ENCODE data around the gene KLHDC9. TPM values are rescaled to one million over a fixed set of nuclear protein-coding genes. Genes with fewer than 3 reads are reported as not detected.

The KLHDC9 gene
- total RNA-seq, 4 donors from 2014 or later, result 7.9 to 12.9 (median 9.1) TPM

- H3K27me3 ChIP-seq, result no peaks in the 10 kb centered on the region
- no peak overlapping the region for H3K4me3 ChIP-seq
- peaks cover 0 to 7% (median 1%) of the 10 kb centered on the region in 4 donors for H3K4me1 ChIP-seq
- no peaks in the 10 kb centered on the region for H3K9me3 ChIP-seq
- TF ChIP-seq POLR2A (IDR thresholded peaks at IDR 0.05) (no peak), EP300 (IDR thresholded peaks at IDR 0.05) (no peak)
- TF ChIP-seq, protein P1, sequence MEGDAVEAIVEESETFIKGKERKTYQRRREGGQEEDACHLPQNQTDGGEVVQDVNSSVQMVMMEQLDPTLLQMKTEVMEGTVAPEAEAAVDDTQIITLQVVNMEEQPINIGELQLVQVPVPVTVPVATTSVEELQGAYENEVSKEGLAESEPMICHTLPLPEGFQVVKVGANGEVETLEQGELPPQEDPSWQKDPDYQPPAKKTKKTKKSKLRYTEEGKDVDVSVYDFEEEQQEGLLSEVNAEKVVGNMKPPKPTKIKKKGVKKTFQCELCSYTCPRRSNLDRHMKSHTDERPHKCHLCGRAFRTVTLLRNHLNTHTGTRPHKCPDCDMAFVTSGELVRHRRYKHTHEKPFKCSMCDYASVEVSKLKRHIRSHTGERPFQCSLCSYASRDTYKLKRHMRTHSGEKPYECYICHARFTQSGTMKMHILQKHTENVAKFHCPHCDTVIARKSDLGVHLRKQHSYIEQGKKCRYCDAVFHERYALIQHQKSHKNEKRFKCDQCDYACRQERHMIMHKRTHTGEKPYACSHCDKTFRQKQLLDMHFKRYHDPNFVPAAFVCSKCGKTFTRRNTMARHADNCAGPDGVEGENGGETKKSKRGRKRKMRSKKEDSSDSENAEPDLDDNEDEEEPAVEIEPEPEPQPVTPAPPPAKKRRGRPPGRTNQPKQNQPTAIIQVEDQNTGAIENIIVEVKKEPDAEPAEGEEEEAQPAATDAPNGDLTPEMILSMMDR (IDR thresholded peaks at IDR 0.05), result no peak
- H3K27ac ChIP-seq, result no peak overlapping the region
- no peaks in the 10 kb centered on the region for H3K36me3 ChIP-seq
- 81 to 82% methylated on average over 7 of the region's 7 CpGs for WGBS, 2 donors
- no peak for DNase-seq (ENCODE audit: low spot score in 2 of 2)
Observed at GRCh38 chr1:161091796-161092507, 6.2 kb upstream of the KLHDC9 start.

- H3K4me1 ChIP-seq, result peaks cover 0 to 12% (median 4%) of the 10 kb centered on the region in 4 donors
- H3K4me3 ChIP-seq, result no peak overlapping the region
- no peak for DNase-seq (ENCODE audit: low spot score in 2 of 2)
- no peak overlapping the region for H3K27ac ChIP-seq
- WGBS, 2 donors, result 88 to 91% methylated on average over 3 of the region's 3 CpGs
- no peaks in the 10 kb centered on the region for H3K27me3 ChIP-seq
- H3K36me3 ChIP-seq, result no peaks in the 10 kb centered on the region
- H3K9me3 ChIP-seq, result no peaks in the 10 kb centered on the region
- TF ChIP-seq POLR2A (IDR thresholded peaks at IDR 0.05), result no peak
- no peak for TF ChIP-seq EP300 (IDR thresholded peaks at IDR 0.05)
- TF ChIP-seq, protein P1 (IDR thresholded peaks at IDR 0.05), result no peak
Observed at GRCh38 chr1:161092621-161093028, 5.5 kb upstream of the KLHDC9 start.

DNA sequence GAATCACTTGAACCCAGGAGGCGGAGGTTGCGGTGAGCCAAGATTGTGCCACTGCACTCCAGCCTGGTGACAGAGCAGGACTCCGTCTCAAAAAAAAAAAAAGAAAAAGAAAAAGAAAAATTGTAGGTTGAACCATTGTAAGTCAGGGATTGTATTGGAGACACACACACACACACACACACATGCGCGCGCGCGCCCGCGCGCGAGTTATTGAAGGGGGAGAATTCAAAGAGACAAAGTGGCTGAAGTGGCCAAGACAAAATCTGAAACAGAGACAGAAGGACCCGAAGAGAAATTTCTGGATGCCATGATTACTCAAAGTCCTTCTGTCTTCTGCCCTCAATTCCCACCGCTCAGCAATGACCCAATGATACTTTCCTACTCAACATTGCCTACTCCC, 3.7 kb upstream of the KLHDC9 start:
- Histone ChIP-seq H3K9me3 (no peaks in the 10 kb centered on the region), H3K4me1 (peaks cover 0 to 26% (median 8%) of the 10 kb centered on the region in 4 donors), H3K27me3 (no peaks in the 10 kb centered on the region), H3K27ac (no peak overlapping the region), H3K4me3 (no peak overlapping the region), H3K36me3 (peaks cover 0 to 5% (median 0%) of the 10 kb centered on the region in 3 donors)
- WGBS, 2 donors, result 94% methylated on average over 14 of the region's 14 CpGs
- TF ChIP-seq, protein P1 (IDR thresholded peaks at IDR 0.05), result no peak
- TF ChIP-seq EP300 (IDR thresholded peaks at IDR 0.05), result no peak
- no peak for TF ChIP-seq POLR2A (IDR thresholded peaks at IDR 0.05)
- no peak for DNase-seq (ENCODE audit: low spot score in 2 of 2)

DNA sequence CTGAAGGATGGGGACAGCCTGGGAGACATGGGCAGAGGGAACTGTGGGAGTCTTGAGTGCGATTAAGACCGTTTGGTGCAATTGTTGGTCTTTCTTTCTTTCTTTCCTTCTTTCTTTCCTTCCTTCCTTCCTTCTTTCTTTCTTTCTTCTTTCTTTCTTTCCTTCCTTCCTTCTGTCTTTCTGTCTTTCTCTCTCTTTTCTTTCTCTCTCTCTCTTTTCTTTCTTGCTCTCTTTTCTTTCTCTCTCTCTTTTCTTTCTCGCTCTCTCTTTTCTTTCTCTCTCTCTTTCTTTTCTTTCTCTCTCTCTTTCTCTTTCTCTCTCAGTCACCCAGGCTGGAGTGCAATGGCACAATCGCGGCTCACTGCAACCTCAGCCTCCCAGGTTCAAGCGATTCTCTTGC, 2.9 kb upstream of the KLHDC9 start:
- H3K36me3 ChIP-seq, result peaks cover 0 to 13% (median 0%) of the 10 kb centered on the region in 3 donors
- H3K27ac ChIP-seq, result no peak overlapping the region
- WGBS, 2 donors, result 87 to 88% methylated on average over 6 of the region's 6 CpGs
- TF ChIP-seq, protein P1 (IDR thresholded peaks at IDR 0.05), result no peak
- TF ChIP-seq POLR2A (IDR thresholded peaks at IDR 0.05), result no peak
- TF ChIP-seq EP300 (IDR thresholded peaks at IDR 0.05), result no peak
- H3K4me1 ChIP-seq, result peaks cover 0 to 31% (median 8%) of the 10 kb centered on the region in 4 donors
- no peaks in the 10 kb centered on the region for H3K27me3 ChIP-seq
- no peak overlapping the region for H3K4me3 ChIP-seq
- no peaks in the 10 kb centered on the region for H3K9me3 ChIP-seq
- no peak for DNase-seq (ENCODE audit: low spot score in 2 of 2)

- 89 to 90% methylated on average over 2 of the region's 2 CpGs for WGBS, 2 donors
Observed at GRCh38 chr1:161096015-161096414, 2.1 kb upstream of the KLHDC9 start.

More at GRCh38 chr1:161096015-161096414, 2.1 kb upstream of the KLHDC9 start:
- H3K27ac ChIP-seq, result peak overlapping the region in 1 of 4 donors; percentile 9
- H3K36me3 ChIP-seq, result peaks cover 0 to 20% (median 0%) of the 10 kb centered on the region in 3 donors
- no peak for DNase-seq (ENCODE audit: low spot score in 2 of 2)
- H3K27me3 ChIP-seq, result no peaks in the 10 kb centered on the region
- H3K4me1 ChIP-seq, result peaks cover 0 to 33% (median 10%) of the 10 kb centered on the region in 4 donors
- TF ChIP-seq EP300 (IDR thresholded peaks at IDR 0.05) (no peak), POLR2A (IDR thresholded peaks at IDR 0.05) (no peak)
- TF ChIP-seq, protein P1 (IDR thresholded peaks at IDR 0.05), result no peak
- H3K9me3 ChIP-seq, result no peaks in the 10 kb centered on the region
- H3K4me3 ChIP-seq, result no peak overlapping the region

Data from tibial nerve (tissue), 4 donors.